ENCODE data around the gene ADAMTSL1.

ADAMTSL1 gene

DNA sequence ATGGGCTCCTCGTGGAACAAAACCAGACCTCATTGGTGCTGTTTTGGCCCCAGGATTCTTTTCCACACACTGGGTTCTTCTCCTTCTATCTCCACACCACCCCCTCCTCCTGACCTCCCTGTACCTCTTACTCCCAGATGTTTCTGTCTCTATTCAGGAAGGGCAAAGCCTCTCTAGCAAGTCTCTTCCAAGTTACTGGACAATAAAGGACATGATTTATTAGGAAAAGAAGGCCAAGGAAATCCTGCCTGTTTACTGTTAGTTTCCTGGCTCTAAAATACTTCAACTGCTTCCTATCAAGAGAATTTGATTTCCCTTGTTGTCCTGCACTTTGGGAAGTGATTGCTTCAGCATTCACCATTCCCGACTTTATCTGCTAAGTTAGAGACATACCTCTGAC, 297.1 kb downstream of the ADAMTSL1 start:
- H3K4me3 ChIP-seq (ENCODE audit: low read depth, low read length): no peak overlapping the region
- in situ Hi-C loops (cut with HindIII; ENCODE audit: low sequenced_read_pairs): no loop called here
- TF ChIP-seq CTCF (IDR thresholded peaks at IDR 0.05; ENCODE audit: low read depth, low read length, missing control alignments): no peak

DNA sequence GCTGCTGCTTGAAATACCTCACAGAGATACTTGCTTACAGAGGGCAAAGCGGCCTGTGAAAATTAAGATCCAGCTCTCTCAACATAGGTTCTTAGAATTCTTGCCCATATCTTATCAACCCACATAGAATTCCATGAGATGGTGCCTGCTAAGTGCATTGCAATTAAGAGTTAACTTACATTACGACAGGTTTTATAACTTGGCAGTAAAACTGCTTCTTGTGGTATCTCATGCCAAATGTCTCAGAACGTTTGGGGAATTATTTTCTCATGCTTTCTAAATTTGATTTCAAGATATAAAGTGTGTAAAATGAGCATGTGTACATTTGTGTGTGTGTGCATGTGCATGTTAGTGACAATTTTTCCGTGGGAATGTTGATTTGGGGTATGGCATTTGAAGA, 297.8 kb downstream of the ADAMTSL1 start:
- in situ Hi-C loops (cut with HindIII; ENCODE audit: low sequenced_read_pairs): no loop called here
- no peak overlapping the region for H3K4me3 ChIP-seq (ENCODE audit: low read depth, low read length)
- no peak for DNase-seq (ENCODE audit: low read depth)
- no peak for TF ChIP-seq CTCF (IDR thresholded peaks at IDR 0.05; ENCODE audit: low read depth, low read length, missing control alignments)

More for the DNA sequence above, 297.1 kb downstream of the ADAMTSL1 start:
- DNase-seq (ENCODE audit: low read depth): no peak

DNA sequence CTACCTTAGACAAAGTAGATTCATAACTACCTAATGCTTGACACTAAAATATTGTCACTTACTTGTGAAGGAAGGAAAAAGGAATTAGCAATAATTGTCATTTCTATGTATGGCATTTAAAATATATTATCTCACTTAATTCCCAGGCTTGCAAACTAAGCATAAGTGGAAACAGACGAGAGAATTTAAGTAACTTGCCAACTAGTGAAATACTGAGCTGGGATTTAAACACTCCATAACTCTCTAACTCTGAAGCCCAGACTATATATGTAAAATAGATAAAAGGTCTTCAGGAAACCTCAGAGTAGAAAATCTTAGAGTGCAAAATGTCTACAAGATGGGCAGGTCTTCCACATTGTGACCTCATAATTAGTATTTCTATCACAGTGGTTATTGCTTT, 301.3 kb downstream of the ADAMTSL1 start:
- no peak for TF ChIP-seq CTCF (IDR thresholded peaks at IDR 0.05; ENCODE audit: low read depth, low read length, missing control alignments)
- in situ Hi-C loops (cut with HindIII; ENCODE audit: low sequenced_read_pairs): no loop called here
- H3K4me3 ChIP-seq (ENCODE audit: low read depth, low read length): no peak overlapping the region
- no peak for DNase-seq (ENCODE audit: low read depth)

DNA sequence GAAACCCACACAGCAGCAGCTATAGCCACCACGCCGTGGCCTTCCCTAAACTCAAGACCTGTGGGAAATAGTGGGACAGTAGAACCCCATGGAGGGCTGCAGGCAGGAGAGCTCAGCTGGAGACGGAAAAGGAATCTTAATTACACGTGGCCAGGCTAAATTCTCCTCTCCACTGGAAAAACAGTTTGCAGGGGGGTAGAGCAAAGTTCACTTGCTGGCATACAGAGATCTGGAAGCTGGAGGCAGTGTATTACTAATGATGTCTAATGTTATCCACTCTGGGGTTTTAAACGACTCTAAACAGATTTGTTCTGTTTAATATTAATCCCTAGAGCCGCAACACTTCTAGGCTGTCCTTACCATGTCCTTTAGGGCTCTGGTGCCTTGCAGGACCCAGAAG, 302.0 kb downstream of the ADAMTSL1 start:
- in situ Hi-C loops (cut with HindIII; ENCODE audit: low sequenced_read_pairs): no loop called here
- no peak for DNase-seq (ENCODE audit: low read depth)
- no peak for TF ChIP-seq CTCF (IDR thresholded peaks at IDR 0.05; ENCODE audit: low read depth, low read length, missing control alignments)
- H3K4me3 ChIP-seq (ENCODE audit: low read depth, low read length): no peak overlapping the region

- H3K4me3 ChIP-seq (ENCODE audit: low read depth, low read length): no peak overlapping the region
- in situ Hi-C loops (cut with HindIII; ENCODE audit: low sequenced_read_pairs): no loop called here
- DNase-seq (ENCODE audit: low read depth): no peak
- TF ChIP-seq CTCF (IDR thresholded peaks at IDR 0.05; ENCODE audit: low read depth, low read length, missing control alignments): no peak
Measured at GRCh38 chr9:18776836-18777820, 303.2 kb downstream of the ADAMTSL1 start.

- H3K4me3 ChIP-seq (ENCODE audit: low read depth, low read length): no peak overlapping the region
- no peak for DNase-seq (ENCODE audit: low read depth)
- no peak for TF ChIP-seq CTCF (IDR thresholded peaks at IDR 0.05; ENCODE audit: low read depth, low read length, missing control alignments)
- in situ Hi-C loops (cut with HindIII; ENCODE audit: low sequenced_read_pairs): no loop called here
Measured at GRCh38 chr9:18778147-18778546, 304.2 kb downstream of the ADAMTSL1 start.
